Activated naive CD4-positive, alpha-beta T cell treated with anti-CD3 and anti-CD28 coated beads for 36 hours (primary cell): Measurements from ENCODE around the gene DLX2. TPM values are rescaled to one million over a fixed set of nuclear protein-coding genes. Genes with fewer than 3 reads are reported as not detected.
"Not testable (repeated sequence)": the region's sequence is repeated elsewhere in the genome, so short reads cannot be mapped to it uniquely, and the experiment has no call there.

Experiments used
- CTCF ChIA-PET: fragments of 350-600 bp; sonication (Branson Sonifier 250); formaldehyde crosslinking; loops from one replicate; lab custom pipeline; 2021; ENCODE audit warnings: antibody characterized with exemption; lab: Charles Lee
- DNase-seq: peaks from one replicate; pipeline ENCODE4 v3.0.0-alpha.2; 2020
- H3K27ac Mint-ChIP-seq: one replicate; pipeline ENCODE4 v1.8.0; 2021; ENCODE audit warnings: mild to moderate bottlenecking, mixed read lengths
- H3K27me3 Mint-ChIP-seq: one replicate; pipeline ENCODE4 v1.8.0; 2021; ENCODE audit warnings: low read depth, mixed read lengths
- H3K36me3 Mint-ChIP-seq: one replicate; pipeline ENCODE4 v1.8.0; 2021; ENCODE audit warnings: low read depth, mixed read lengths
- H3K4me1 Mint-ChIP-seq: one replicate; pipeline ENCODE4 v1.8.0; 2021; ENCODE audit warnings: low read depth, mixed read lengths
- H3K4me3 Mint-ChIP-seq: one replicate; pipeline ENCODE4 v1.8.0; 2021; ENCODE audit warnings: mild to moderate bottlenecking, moderate library complexity, mixed read lengths
- H3K9me3 Mint-ChIP-seq: one replicate; pipeline ENCODE4 v1.8.0; 2021; ENCODE audit warnings: mixed read lengths
- intact Hi-C: fragments of 100-400 bp; cut with micrococcal nuclease; formaldehyde crosslinking; loops from one replicate; pipeline ENCODE4 v1.15.1; 2023
- total RNA-seq, 2 experiments: library from RNA; stranded (reverse); gene quantifications; one replicate each; pipeline ENCODE4 v1.2.3, GENCODE V29; 2021

DLX2 gene
- total RNA-seq, 2 experiments from 2014 or later = not detected

DNA sequence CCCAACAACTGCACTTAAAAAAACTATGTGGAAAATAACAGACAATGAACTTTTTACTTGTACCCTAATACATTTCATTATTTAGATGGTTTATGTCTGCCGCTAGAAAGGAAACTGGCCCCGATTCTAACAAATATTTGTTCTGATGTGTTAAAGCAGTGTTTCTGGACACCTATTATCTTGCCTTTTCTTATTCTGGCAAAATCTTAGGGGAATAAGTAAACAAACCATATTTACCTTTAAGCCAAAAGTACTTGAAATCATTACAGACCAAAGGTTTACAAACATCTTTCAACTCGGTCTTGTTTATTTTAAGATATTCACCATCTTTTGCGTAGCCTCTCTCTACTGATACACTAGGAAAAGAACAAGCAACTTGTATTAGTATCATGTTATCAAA lies 29.2 kb downstream of the DLX2 start:
- no peak overlapping the region for H3K27ac Mint-ChIP-seq
- intact Hi-C loops = no loop called here
- H3K9me3 Mint-ChIP-seq = no peaks in the 10 kb centered on the region
- peaks cover 7% of the 10 kb centered on the region for H3K36me3 Mint-ChIP-seq
- no peak overlapping the region for H3K4me3 Mint-ChIP-seq
- no peak for DNase-seq
- CTCF ChIA-PET = interaction anchor here (0.5 kb wide), 1 partner anchor 40 kb away, joined by 4 read pairs; no protein-coding TSS in a partner anchor
- H3K4me1 Mint-ChIP-seq = no peaks in the 10 kb centered on the region
- H3K27me3 Mint-ChIP-seq = peaks cover 10% of the 10 kb centered on the region

DNA sequence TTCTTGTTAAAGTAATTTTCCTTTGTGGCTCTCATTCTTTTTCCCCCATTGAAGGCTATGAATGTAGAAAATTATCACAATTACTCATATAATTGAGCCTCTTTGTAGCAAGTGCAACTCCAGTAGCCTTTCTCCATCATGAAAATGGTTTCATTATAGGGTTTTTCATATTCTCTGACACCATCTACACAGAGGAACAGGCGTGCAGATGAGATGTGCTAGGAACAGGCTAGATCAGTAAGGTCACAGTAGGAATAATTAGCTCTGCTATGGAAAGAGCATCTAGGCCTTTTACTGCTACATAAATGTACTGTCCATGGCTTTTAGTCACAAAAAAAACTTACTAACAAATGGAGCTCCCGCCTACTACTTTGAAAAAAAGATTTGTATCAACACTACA lies 30.0 kb downstream of the DLX2 start:
- Mint-ChIP-seq H3K27ac (no peak overlapping the region), H3K36me3 (peaks cover 8% of the 10 kb centered on the region), H3K4me1 (no peaks in the 10 kb centered on the region), H3K27me3 (peaks cover 10% of the 10 kb centered on the region), H3K9me3 (no peaks in the 10 kb centered on the region), H3K4me3 (no peak overlapping the region)
- no peak for DNase-seq
- intact Hi-C loops = no loop called here
- CTCF ChIA-PET = interaction anchor here (0.5 kb wide), 1 partner anchor 41 kb away, joined by 4 read pairs; no protein-coding TSS in a partner anchor

- H3K27me3 Mint-ChIP-seq = peaks cover 10% of the 10 kb centered on the region
- no peak overlapping the region for H3K4me3 Mint-ChIP-seq
- intact Hi-C loops = no loop called here
- no peaks in the 10 kb centered on the region for H3K4me1 Mint-ChIP-seq
- H3K9me3 Mint-ChIP-seq = no peaks in the 10 kb centered on the region
- H3K27ac Mint-ChIP-seq = no peak overlapping the region
- CTCF ChIA-PET = no interaction called here
- peaks cover 8% of the 10 kb centered on the region for H3K36me3 Mint-ChIP-seq
- DNase-seq = no peak
These were observed 30.4 kb downstream of the DLX2 start for GRCh38 chr2:172072303-172072702.

GRCh38 chr2:172070936-172071335 lies 31.8 kb downstream of the DLX2 start:
- Mint-ChIP-seq H3K4me3 (no peak overlapping the region), H3K27me3 (peaks cover 7% of the 10 kb centered on the region), H3K27ac (no peak overlapping the region), H3K36me3 (peaks cover 12% of the 10 kb centered on the region), H3K4me1 (no peaks in the 10 kb centered on the region), H3K9me3 (no peaks in the 10 kb centered on the region)
- CTCF ChIA-PET = no interaction called here
- no peak for DNase-seq
- intact Hi-C loops = no loop called here

DNA sequence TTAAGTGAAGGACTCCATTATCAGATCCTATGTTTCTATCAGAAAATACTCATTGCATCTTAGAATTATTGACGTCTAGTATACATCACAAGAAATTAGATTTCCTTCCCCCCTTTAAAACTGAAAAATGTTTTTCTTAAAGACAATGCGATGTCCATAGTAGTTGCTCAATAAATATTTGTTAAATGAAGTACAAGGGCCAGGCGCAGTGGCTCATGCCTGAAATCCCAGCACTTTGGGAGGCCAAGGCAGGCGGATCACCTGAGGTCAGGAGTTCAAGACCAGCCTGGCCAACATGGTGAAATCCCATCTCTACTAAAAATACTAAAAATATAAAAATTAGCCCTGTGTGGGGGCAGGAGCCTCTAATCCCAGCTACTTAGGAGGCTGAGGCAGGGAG lies 34.8 kb downstream of the DLX2 start:
- intact Hi-C loops, H3K4me1 Mint-ChIP-seq, H3K27me3 Mint-ChIP-seq, H3K4me3 Mint-ChIP-seq, H3K9me3 Mint-ChIP-seq, DNase-seq, H3K27ac Mint-ChIP-seq: not testable (repeated sequence)
- peaks cover 13% of the 10 kb centered on the region for H3K36me3 Mint-ChIP-seq
- CTCF ChIA-PET = interaction anchor here (0.6 kb wide), 1 partner anchor 1646 kb away, joined by 3 read pairs; no protein-coding TSS in a partner anchor

GRCh38 chr2:172066394-172066886 lies 36.3 kb downstream of the DLX2 start:
- Mint-ChIP-seq H3K27ac (no peak overlapping the region), H3K9me3 (no peaks in the 10 kb centered on the region), H3K4me1 (no peaks in the 10 kb centered on the region), H3K36me3 (peaks cover 11% of the 10 kb centered on the region), H3K27me3 (peaks cover 3% of the 10 kb centered on the region), H3K4me3 (no peak overlapping the region)
- no peak for DNase-seq
- CTCF ChIA-PET = no interaction called here
- intact Hi-C loops = no loop called here

DNA sequence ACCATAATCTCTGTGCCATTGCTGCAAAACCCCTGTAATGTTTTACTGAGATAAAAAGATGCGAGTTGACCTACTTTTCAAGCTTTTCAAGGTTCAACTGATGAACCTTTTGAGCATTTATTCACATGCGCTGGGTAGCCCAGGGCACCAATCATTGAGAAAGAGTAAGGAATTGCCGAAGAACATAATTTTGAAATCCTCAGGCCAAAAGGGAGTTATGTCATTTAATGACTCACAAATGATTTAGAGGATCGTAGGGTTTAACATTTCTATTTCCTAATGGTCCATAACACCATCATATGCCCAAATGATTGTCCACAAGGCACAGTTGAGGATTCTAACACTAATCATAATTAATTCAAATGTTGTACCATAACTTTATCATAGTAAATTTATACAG lies 37.6 kb downstream of the DLX2 start:
- H3K27me3 Mint-ChIP-seq = peaks cover 3% of the 10 kb centered on the region
- no peaks in the 10 kb centered on the region for H3K4me1 Mint-ChIP-seq
- H3K4me3 Mint-ChIP-seq = no peak overlapping the region
- H3K9me3 Mint-ChIP-seq = no peaks in the 10 kb centered on the region
- intact Hi-C loops = no loop called here
- no peak overlapping the region for H3K27ac Mint-ChIP-seq
- H3K36me3 Mint-ChIP-seq = peaks cover 11% of the 10 kb centered on the region
- CTCF ChIA-PET = no interaction called here
- no peak for DNase-seq

DNA sequence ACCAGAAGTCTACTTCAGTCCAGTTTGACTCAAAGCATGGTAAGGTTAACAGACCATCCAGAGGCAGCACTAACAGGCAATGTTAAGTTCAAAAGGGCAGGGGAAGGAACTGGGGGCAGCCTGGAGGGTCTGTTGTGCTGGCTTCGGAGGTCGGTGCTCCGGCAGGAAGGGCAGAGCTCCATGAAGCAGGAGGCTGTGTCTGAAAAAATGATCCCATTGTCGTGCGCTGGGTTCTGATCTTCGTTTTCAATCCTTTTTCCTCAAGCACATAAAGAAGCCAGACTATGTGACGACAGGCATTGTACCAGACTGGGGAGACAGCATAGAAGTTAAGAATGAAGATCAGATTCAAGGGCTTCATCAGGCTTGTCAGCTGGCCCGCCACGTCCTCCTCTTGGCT lies 39.3 kb downstream of the DLX2 start:
- DNase-seq = no peak
- no peaks in the 10 kb centered on the region for H3K9me3 Mint-ChIP-seq
- H3K27me3 Mint-ChIP-seq = no peaks in the 10 kb centered on the region
- intact Hi-C loops = no loop called here
- peaks cover 11% of the 10 kb centered on the region for H3K36me3 Mint-ChIP-seq
- CTCF ChIA-PET = interaction anchor here (0.6 to 0.8 kb wide), 2 partner anchors 439 to 870 kb away, joined by 3 read pairs; no protein-coding TSS in a partner anchor
- H3K4me3 Mint-ChIP-seq = no peak overlapping the region
- H3K27ac Mint-ChIP-seq = no peak overlapping the region
- no peaks in the 10 kb centered on the region for H3K4me1 Mint-ChIP-seq

DNA sequence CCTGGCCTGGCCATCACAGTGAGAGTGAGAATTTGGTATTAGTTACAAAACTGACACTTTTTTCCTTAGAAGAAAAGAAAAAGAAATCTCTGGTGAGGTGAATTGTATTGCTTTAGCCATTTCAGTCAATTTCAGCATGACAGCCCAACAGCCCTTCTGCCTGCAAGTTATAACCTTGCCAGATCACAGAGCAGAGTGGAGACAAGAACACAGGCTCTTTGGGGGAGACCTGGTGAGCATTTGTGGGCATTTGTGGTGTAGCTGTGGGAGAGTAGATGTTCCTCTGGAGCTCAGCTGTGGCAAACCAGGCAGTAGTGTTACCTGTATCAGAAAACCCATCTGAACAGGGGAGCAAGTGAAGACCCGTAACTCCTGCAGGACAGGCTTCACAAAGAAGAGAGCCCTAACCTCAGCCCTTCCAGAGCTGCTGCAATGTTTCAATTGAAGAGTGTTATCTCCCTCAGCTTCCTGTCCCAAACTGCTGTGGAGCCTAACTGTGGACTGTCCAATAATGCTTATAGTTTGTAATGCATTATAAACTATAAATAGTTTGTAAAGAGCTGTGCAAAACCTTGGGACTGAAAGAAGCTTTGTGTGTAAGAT lies 40.2 kb downstream of the DLX2 start:
- no peak for DNase-seq
- intact Hi-C loops = no loop called here
- CTCF ChIA-PET = no interaction called here
- no peak overlapping the region for H3K4me3 Mint-ChIP-seq
- H3K9me3 Mint-ChIP-seq = no peaks in the 10 kb centered on the region
- no peaks in the 10 kb centered on the region for H3K27me3 Mint-ChIP-seq
- H3K36me3 Mint-ChIP-seq = peaks cover 9% of the 10 kb centered on the region
- H3K27ac Mint-ChIP-seq = no peak overlapping the region
- no peaks in the 10 kb centered on the region for H3K4me1 Mint-ChIP-seq

DNA sequence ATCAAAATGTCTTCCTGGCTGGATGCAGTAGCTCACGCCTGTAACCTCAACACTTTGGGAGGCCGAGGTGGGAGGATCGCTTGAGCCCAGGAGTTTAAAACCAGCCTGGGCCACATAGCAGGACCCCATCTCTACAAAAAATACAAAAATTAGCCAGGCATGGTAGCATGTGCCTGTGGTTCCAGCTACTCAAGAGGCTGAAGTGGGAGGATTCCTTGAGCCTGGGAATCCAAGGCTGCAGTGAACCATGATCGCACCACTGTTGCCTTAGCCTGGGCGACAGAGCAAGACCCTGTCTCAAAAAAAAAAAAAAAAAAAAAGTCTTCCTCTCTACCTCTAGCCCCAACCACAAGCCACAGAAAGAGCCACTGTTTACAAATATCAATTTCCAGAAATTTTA lies 42.6 kb downstream of the DLX2 start:
- H3K4me3 Mint-ChIP-seq, H3K27ac Mint-ChIP-seq, H3K27me3 Mint-ChIP-seq, DNase-seq, H3K4me1 Mint-ChIP-seq, H3K9me3 Mint-ChIP-seq, H3K36me3 Mint-ChIP-seq, intact Hi-C loops: not testable (repeated sequence)
- CTCF ChIA-PET = interaction anchor here (0.7 to 0.8 kb wide), 2 partner anchors 123 to 295 kb away, joined by 3 to 5 read pairs; no protein-coding TSS in a partner anchor

DNA sequence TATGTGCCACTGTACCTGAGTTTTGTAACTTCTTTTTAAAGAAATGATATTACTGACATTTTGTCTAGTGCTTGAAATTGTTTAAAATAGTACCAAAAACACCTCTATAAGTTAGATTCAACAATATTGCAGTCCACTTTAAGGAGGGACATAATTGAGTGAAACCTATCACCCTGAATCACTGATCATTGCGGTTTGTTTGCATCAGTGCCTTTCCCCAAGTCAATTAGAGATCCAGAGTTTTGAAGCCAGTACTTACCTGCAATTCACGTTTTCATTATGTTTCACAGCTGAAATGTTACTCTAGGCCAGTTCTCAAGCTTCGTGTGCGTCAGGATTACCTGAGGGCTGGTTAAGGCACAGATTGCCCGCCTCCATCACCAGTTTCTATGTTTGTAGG lies 44.0 kb downstream of the DLX2 start:
- no peak for DNase-seq
- Mint-ChIP-seq H3K27me3 (no peaks in the 10 kb centered on the region), H3K9me3 (no peaks in the 10 kb centered on the region), H3K36me3 (peaks cover 5% of the 10 kb centered on the region), H3K4me3 (no peak overlapping the region), H3K27ac (no peak overlapping the region), H3K4me1 (no peaks in the 10 kb centered on the region)
- intact Hi-C loops = no loop called here
- CTCF ChIA-PET = interaction anchor here (0.7 kb wide), 1 partner anchor 47 kb away, joined by 4 read pairs; no protein-coding TSS in a partner anchor

GRCh38 chr2:172056293-172056692 lies 46.4 kb downstream of the DLX2 start:
- no peak for DNase-seq
- CTCF ChIA-PET = no interaction called here

DNA sequence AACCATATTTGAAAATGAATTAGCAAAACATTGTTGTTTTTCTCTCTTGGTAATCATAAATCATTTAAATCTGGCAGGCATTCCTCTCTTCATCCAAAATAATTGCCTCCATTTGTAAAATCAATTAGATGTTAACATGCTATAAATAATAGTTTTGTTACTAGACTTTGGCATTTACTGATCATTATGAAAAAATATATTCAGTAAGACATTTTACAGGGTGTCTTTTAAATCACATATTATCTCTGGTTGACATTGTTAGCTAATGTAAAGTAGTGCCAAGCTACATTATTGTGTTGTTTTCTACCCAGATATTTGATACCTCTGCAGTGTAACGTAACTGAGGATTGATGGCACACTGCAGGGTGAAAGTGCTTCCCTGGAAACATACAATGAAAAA lies 49.2 kb downstream of the DLX2 start:
- H3K4me1 Mint-ChIP-seq = no peaks in the 10 kb centered on the region
- no peak overlapping the region for H3K4me3 Mint-ChIP-seq
- CTCF ChIA-PET = no interaction called here
- no peaks in the 10 kb centered on the region for H3K36me3 Mint-ChIP-seq
- no peaks in the 10 kb centered on the region for H3K9me3 Mint-ChIP-seq
- H3K27me3 Mint-ChIP-seq = no peaks in the 10 kb centered on the region
- H3K27ac Mint-ChIP-seq = no peak overlapping the region
- no peak for DNase-seq
- intact Hi-C loops = no loop called here

More at GRCh38 chr2:172056293-172056692, 46.4 kb downstream of the DLX2 start:
- Mint-ChIP-seq H3K27ac (no peak overlapping the region), H3K9me3 (no peaks in the 10 kb centered on the region), H3K36me3 (no peaks in the 10 kb centered on the region), H3K27me3 (no peaks in the 10 kb centered on the region), H3K4me3 (no peak overlapping the region), H3K4me1 (no peaks in the 10 kb centered on the region)
- intact Hi-C loops = no loop called here
